ENCODE results near the gene USP22. TPM values are rescaled to one million over a fixed set of nuclear protein-coding genes. Genes with fewer than 3 reads are reported as not detected.

The USP22 gene
- total and polyA plus RNA-seq, 2 of the 13 experiments (the other 11 are each of a cell fraction or from before 2014, with no cell fraction given), result 98.0 to 130 TPM

DNA sequence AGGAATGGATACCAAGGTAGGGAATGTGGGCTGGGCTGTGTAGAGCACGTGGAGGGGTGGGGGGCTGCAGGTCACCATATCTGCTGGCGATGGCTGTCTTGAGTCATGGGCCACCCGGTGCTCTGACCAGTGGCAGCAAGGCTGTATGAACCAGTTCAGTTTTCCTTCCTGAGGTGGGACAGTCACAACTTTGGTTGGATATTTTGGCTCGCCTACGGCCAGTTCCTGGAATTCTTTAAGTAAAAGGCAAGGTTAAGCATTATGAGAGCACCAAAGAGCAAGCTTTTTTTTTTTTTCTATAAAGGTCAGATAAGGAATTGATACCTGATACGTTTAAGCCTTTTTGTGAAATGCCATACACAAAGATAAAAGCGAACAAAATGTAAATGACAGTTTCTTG is 81.9 kb downstream of the USP22 start (continued):
- no peak for TF ChIP-seq ZNF441 (CRISPR knock-in tag; IDR thresholded peaks at IDR 0.05; ENCODE audit: borderline replicate concordance)
- TF ChIP-seq ZSCAN31 (CRISPR knock-in tag; IDR thresholded peaks at IDR 0.05; ENCODE audit: low read depth), result no peak
- no peak for TF ChIP-seq CTCF (CRISPR knock-in tag; IDR thresholded peaks at IDR 0.05)
- TF ChIP-seq, protein P1, sequence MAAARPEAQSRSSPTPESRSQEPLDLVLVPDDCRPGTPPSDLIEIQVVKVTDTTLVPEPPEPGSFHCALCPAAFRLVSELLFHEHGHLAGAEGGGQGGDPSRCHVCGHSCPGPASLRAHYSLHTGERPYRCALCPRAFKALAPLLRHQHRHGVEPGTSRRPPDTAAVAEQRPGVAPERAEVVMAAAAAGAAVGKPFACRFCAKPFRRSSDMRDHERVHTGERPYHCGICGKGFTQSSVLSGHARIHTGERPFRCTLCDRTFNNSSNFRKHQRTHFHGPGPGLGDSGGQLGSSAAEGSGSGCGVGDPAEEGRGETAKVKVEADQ (CRISPR knock-in tag; IDR thresholded peaks at IDR 0.05; ENCODE audit: borderline replicate concordance), result no peak
- no peak for TF ChIP-seq MAX (IDR thresholded peaks at IDR 0.05)

- in situ Hi-C loops (cut with HindIII; ENCODE audit: extremely low pct_ligation_motif_present, low pct_unique_long_range_greater_than_20kb) (no loop called here), intact Hi-C loops (cut with micrococcal nuclease; ENCODE audit: unreplicated experiment) (no loop called here)
- Histone ChIP-seq H3K4me3 (replicated peaks in 1 of 3; ENCODE audit: insufficient read depth in 1 of 3, low read depth in 2 of 3, low read length in 3 of 3) (no peak overlapping the region), H3K9ac (ENCODE audit: insufficient read depth, low read depth, low read length) (no peak overlapping the region), H3K27ac (ENCODE audit: extremely low read length, insufficient read depth, low read length) (no peak overlapping the region), H3K4me2 (ENCODE audit: low read depth, low read length) (no peak overlapping the region), H3K4me1 (ENCODE audit: insufficient read depth, low read length) (no peaks in the 10 kb centered on the region), H2AFZ (ENCODE audit: low read length) (no peak overlapping the region), H4K20me1 (ENCODE audit: insufficient read depth, low read length) (no peaks in the 10 kb centered on the region), H3K27me3 (ENCODE audit: control insufficient read depth in 1 of 2, insufficient read depth in 2 of 2, low read length in 2 of 2) (no peaks in the 10 kb centered on the region; a peak in 1 of 5 replicates), H3K79me2 (ENCODE audit: insufficient read depth, low read length) (no peaks in the 10 kb centered on the region), H3K9me3 (ENCODE audit: low read length) (no peaks in the 10 kb centered on the region), H3K36me3 (replicated peaks in 1 of 2; ENCODE audit: control insufficient read depth in 1 of 2, insufficient read depth in 2 of 2, low read length in 2 of 2) (peaks cover 3 to 25% of the 10 kb centered on the region in 2 experiments)
- ATAC-seq (no peak), DNase-seq (ENCODE audit: low spot score) (peak; percentile 4), FAIRE-seq (peak; percentile 15)
- BruUV-seq (replicated peaks), result no TSS peak
- ChIA-PET POLR2A (no interaction called here), CTCF (ENCODE audit: low intra/inter-chr PET ratio, low total read pairs) (no interaction called here)
- WGBS (ENCODE audit: low lambda C conversion rate), result 64% methylated on average over 3 of the region's 6 CpGs
- TF ChIP-seq SIN3A (IDR thresholded peaks at IDR 0.05; ENCODE audit: borderline replicate concordance, low read depth, low read length) (no peak), BRCA1 (CRISPR knock-in tag; IDR thresholded peaks at IDR 0.05) (no peak), TCF7L2 (IDR thresholded peaks at IDR 0.05; ENCODE audit: low read depth, low read length) (no peak), DBP (CRISPR knock-in tag; IDR thresholded peaks at IDR 0.05; ENCODE audit: not compliant biosample characterization) (no peak), CHD4 (IDR thresholded peaks at IDR 0.05; ENCODE audit: borderline replicate concordance, low read length) (no peak), CCAR2 (optimal IDR thresholded peaks at IDR 0.05; ENCODE audit: low read depth, low read length) (no peak), PTBP1 (IDR thresholded peaks at IDR 0.05; ENCODE audit: low read depth, low read length, poor library complexity, severe bottlenecking) (no peak), CBFB (CRISPR knock-in tag; IDR thresholded peaks at IDR 0.05) (no peak), FOXO1 (CRISPR knock-in tag; IDR thresholded peaks at IDR 0.05) (no peak), NBN (conservative IDR thresholded peaks at IDR 0.05) (no peak), ATAD3A (CRISPR knock-in tag; IDR thresholded peaks at IDR 0.05) (no peak)
- TF ChIP-seq, protein P2, sequence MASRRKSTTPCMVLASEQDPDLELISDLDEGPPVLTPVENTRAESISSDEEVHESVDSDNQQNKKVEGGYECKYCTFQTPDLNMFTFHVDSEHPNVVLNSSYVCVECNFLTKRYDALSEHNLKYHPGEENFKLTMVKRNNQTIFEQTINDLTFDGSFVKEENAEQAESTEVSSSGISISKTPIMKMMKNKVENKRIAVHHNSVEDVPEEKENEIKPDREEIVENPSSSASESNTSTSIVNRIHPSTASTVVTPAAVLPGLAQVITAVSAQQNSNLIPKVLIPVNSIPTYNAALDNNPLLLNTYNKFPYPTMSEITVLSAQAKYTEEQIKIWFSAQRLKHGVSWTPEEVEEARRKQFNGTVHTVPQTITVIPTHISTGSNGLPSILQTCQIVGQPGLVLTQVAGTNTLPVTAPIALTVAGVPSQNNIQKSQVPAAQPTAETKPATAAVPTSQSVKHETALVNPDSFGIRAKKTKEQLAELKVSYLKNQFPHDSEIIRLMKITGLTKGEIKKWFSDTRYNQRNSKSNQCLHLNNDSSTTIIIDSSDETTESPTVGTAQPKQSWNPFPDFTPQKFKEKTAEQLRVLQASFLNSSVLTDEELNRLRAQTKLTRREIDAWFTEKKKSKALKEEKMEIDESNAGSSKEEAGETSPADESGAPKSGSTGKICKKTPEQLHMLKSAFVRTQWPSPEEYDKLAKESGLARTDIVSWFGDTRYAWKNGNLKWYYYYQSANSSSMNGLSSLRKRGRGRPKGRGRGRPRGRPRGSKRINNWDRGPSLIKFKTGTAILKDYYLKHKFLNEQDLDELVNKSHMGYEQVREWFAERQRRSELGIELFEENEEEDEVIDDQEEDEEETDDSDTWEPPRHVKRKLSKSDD (CRISPR knock-in tag; IDR thresholded peaks at IDR 0.05; ENCODE audit: low read depth), result no peak
Measured at GRCh38 chr17:20955427-20956323, 87.1 kb downstream of the USP22 start.
